SK-N-SH treated with all-trans-retinoic acid at 6 μM for 48 hours (cell line): Measurements from ENCODE around the gene PUS3.

Experiments
- BACH2 ChIP-seq: fragments of 250-450 bp; sonication (Bioruptor Pico); IDR thresholded peaks from 2 replicates; pipeline ENCODE4 v1.9.0; 2021; ENCODE audit warnings: mild to moderate bottlenecking, borderline replicate concordance
- GLIS3 ChIP-seq: fragments of 250-450 bp; sonication (Bioruptor Pico); IDR thresholded peaks from 2 replicates; pipeline ENCODE4 v1.5.0; 2020; ENCODE audit warnings: mild to moderate bottlenecking, moderate library complexity
- ISL1 ChIP-seq: fragments of 250-450 bp; sonication (Bioruptor Pico); IDR thresholded peaks from 2 replicates; pipeline ENCODE4 v2.1.2; 2022; ENCODE audit warnings: mild to moderate bottlenecking, moderate library complexity
- RARB ChIP-seq: fragments of 250-450 bp; sonication (Bioruptor Pico); IDR thresholded peaks from 2 replicates; pipeline ENCODE4 v1.8.0; 2021; ENCODE audit warnings: mild to moderate bottlenecking, moderate library complexity
- TCF4 ChIP-seq: fragments of 250-450 bp; sonication (Bioruptor Pico); IDR thresholded peaks from 2 replicates; pipeline ENCODE4 v1.8.0; 2021; ENCODE audit warnings: mild to moderate bottlenecking, moderate library complexity, borderline replicate concordance
- TOX ChIP-seq: fragments of 250-450 bp; sonication (Bioruptor Pico); IDR thresholded peaks from 2 replicates; pipeline ENCODE4 v1.8.0; 2021; ENCODE audit warnings: mild to moderate bottlenecking, moderate library complexity, borderline replicate concordance
- ZFP3 ChIP-seq: fragments of 250-450 bp; sonication (Bioruptor Pico); IDR thresholded peaks from 2 replicates; pipeline ENCODE4 v1.5.0; 2020; ENCODE audit warnings: mild to moderate bottlenecking, moderate library complexity
- ZFP30 ChIP-seq: fragments of 450-650 bp; formaldehyde crosslinking; IDR thresholded peaks from 2 replicates; pipeline ENCODE4 v1.5.0; 2022; ENCODE audit warnings: mild to moderate bottlenecking, moderate library complexity
- TF ChIP-seq, protein P1 (sequence below): fragments of 250-450 bp; sonication (Bioruptor Pico); IDR thresholded peaks from 2 replicates; pipeline ENCODE4 v1.8.0; 2021; ENCODE audit warnings: low read depth, mild to moderate bottlenecking, moderate library complexity, borderline replicate concordance
- TF ChIP-seq, protein P2 (sequence below): fragments of 250-450 bp; sonication (Bioruptor Pico); IDR thresholded peaks from 2 replicates; pipeline ENCODE4 v1.5.1; 2020; ENCODE audit warnings: low read depth, mild to moderate bottlenecking, moderate library complexity
- TF ChIP-seq, protein P3 (sequence below): fragments of 250-450 bp; sonication (Bioruptor Pico); IDR thresholded peaks from 2 replicates; pipeline ENCODE4 v1.8.0; 2020; ENCODE audit warnings: mild to moderate bottlenecking, moderate library complexity, borderline replicate concordance
- TF ChIP-seq, protein P4 (sequence below): fragments of 250-450 bp; sonication (Bioruptor Pico); IDR thresholded peaks from 2 replicates; pipeline ENCODE4 v1.5.0; 2020; ENCODE audit warnings: mild to moderate bottlenecking, moderate library complexity

DNA sequence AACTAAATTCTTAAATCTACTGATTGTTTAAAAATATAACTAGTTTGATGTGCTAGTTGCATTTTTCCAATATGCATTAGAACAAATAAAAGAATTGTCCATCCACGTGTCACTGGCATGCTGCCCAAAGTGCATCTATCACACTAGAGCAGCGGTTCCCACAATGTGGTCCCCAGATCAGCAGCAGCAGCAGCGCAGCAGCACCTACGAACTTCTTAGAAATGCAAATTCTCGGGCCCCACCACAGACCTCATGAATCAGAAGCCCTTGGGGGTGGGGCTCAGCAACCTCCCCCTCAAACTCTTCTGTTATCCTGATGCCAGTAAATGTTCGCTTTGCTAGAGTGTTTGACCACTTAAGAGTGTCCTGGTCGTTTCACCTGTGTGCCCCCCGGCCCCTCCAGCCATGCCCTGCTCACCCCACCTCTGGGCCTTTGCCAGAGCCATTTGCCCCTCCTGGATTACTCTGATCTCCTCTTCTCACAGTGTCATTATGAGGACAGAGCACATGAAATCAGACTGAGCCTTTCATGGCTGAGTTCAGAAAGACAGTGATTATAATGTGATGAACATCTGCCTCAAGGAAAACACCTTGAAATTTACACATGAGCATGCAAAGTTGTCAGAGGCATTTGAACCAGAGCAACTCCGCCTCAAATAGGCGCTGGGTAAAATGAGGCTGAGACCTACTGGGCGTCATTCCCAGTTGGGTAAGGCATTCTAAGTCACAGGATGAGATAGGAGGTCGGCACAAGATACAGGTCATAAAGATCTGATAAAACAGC is 30.2 kb upstream of the PUS3 start:
- no peak for TF ChIP-seq ISL1
- TF ChIP-seq RARB, result no peak
- TF ChIP-seq ZFP30, result no peak
- TF ChIP-seq, protein P1, sequence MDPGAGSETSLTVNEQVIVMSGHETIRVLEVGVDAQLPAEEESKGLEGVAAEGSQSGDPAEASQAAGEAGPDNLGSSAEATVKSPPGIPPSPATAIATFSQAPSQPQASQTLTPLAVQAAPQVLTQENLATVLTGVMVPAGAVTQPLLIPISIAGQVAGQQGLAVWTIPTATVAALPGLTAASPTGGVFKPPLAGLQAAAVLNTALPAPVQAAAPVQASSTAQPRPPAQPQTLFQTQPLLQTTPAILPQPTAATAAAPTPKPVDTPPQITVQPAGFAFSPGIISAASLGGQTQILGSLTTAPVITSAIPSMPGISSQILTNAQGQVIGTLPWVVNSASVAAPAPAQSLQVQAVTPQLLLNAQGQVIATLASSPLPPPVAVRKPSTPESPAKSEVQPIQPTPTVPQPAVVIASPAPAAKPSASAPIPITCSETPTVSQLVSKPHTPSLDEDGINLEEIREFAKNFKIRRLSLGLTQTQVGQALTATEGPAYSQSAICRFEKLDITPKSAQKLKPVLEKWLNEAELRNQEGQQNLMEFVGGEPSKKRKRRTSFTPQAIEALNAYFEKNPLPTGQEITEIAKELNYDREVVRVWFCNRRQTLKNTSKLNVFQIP (CRISPR knock-in tag), result no peak
- no peak for TF ChIP-seq TOX (CRISPR knock-in tag)
- no peak for TF ChIP-seq TCF4 (CRISPR knock-in tag)
- TF ChIP-seq, protein P2, sequence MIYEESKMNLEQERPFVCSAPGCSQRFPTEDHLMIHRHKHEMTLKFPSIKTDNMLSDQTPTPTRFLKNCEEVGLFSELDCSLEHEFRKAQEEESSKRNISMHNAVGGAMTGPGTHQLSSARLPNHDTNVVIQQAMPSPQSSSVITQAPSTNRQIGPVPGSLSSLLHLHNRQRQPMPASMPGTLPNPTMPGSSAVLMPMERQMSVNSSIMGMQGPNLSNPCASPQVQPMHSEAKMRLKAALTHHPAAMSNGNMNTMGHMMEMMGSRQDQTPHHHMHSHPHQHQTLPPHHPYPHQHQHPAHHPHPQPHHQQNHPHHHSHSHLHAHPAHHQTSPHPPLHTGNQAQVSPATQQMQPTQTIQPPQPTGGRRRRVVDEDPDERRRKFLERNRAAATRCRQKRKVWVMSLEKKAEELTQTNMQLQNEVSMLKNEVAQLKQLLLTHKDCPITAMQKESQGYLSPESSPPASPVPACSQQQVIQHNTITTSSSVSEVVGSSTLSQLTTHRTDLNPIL (CRISPR knock-in tag), result no peak
- TF ChIP-seq, protein P3, sequence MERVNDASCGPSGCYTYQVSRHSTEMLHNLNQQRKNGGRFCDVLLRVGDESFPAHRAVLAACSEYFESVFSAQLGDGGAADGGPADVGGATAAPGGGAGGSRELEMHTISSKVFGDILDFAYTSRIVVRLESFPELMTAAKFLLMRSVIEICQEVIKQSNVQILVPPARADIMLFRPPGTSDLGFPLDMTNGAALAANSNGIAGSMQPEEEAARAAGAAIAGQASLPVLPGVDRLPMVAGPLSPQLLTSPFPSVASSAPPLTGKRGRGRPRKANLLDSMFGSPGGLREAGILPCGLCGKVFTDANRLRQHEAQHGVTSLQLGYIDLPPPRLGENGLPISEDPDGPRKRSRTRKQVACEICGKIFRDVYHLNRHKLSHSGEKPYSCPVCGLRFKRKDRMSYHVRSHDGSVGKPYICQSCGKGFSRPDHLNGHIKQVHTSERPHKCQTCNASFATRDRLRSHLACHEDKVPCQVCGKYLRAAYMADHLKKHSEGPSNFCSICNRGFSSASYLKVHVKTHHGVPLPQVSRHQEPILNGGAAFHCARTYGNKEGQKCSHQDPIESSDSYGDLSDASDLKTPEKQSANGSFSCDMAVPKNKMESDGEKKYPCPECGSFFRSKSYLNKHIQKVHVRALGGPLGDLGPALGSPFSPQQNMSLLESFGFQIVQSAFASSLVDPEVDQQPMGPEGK, result no peak
- no peak for TF ChIP-seq GLIS3
- no peak for TF ChIP-seq BACH2
- TF ChIP-seq, protein P4, sequence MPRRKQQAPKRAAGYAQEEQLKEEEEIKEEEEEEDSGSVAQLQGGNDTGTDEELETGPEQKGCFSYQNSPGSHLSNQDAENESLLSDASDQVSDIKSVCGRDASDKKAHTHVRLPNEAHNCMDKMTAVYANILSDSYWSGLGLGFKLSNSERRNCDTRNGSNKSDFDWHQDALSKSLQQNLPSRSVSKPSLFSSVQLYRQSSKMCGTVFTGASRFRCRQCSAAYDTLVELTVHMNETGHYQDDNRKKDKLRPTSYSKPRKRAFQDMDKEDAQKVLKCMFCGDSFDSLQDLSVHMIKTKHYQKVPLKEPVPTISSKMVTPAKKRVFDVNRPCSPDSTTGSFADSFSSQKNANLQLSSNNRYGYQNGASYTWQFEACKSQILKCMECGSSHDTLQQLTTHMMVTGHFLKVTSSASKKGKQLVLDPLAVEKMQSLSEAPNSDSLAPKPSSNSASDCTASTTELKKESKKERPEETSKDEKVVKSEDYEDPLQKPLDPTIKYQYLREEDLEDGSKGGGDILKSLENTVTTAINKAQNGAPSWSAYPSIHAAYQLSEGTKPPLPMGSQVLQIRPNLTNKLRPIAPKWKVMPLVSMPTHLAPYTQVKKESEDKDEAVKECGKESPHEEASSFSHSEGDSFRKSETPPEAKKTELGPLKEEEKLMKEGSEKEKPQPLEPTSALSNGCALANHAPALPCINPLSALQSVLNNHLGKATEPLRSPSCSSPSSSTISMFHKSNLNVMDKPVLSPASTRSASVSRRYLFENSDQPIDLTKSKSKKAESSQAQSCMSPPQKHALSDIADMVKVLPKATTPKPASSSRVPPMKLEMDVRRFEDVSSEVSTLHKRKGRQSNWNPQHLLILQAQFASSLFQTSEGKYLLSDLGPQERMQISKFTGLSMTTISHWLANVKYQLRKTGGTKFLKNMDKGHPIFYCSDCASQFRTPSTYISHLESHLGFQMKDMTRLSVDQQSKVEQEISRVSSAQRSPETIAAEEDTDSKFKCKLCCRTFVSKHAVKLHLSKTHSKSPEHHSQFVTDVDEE (CRISPR knock-in tag), result no peak
- TF ChIP-seq ZFP3 (CRISPR knock-in tag), result no peak
